HFF-Myc (cell line): Measurements from ENCODE around the gene CTU1.
"Not testable (repeated sequence)": the region's sequence is repeated elsewhere in the genome, so short reads cannot be mapped to it uniquely, and the experiment has no call there.

Experiments
- DNase-seq: peaks from one replicate; pipeline ENCODE4 v3.0.0-alpha.2; 2011; ENCODE audit warnings: low read depth; ENCODE audit errors: extremely low read depth
- H3K4me3 ChIP-seq: replicated peaks from 2 replicates; pipeline ENCODE4 v1.5.1; 2011; ENCODE audit warnings: low read depth, mild to moderate bottlenecking, control low read depth, low read length
- CTCF ChIP-seq: IDR thresholded peaks from 2 replicates; pipeline ENCODE4 v1.5.1; 2012; ENCODE audit warnings: mild to moderate bottlenecking, low read depth, low read length, control low read depth; ENCODE audit errors: missing control alignments

Gene CTU1

GRCh38 chr19:51145916-51146493 lies 37.8 kb upstream of the CTU1 start:
- no peak for TF ChIP-seq CTCF
- H3K4me3 ChIP-seq: no peak overlapping the region
- DNase-seq: no peak

GRCh38 chr19:51144482-51145045 lies 36.4 kb upstream of the CTU1 start:
- no peak for DNase-seq
- no peak for TF ChIP-seq CTCF
- no peak overlapping the region for H3K4me3 ChIP-seq

GRCh38 chr19:51143486-51143885 lies 35.3 kb upstream of the CTU1 start:
- no peak for TF ChIP-seq CTCF
- no peak overlapping the region for H3K4me3 ChIP-seq
- DNase-seq: no peak

GRCh38 chr19:51142809-51143475 lies 34.7 kb upstream of the CTU1 start:
- not testable (repeated sequence) for H3K4me3 ChIP-seq, DNase-seq

GRCh38 chr19:51142119-51142518 lies 33.9 kb upstream of the CTU1 start, which contains the start of gene SIGLEC7:
Gene SIGLEC7 (plus strand): TSS chr19:51142301. CDS start chr19:51142370, 69 bp downstream.
- no peak for TF ChIP-seq CTCF
- no peak within 1 kb of the TSS for H3K4me3 ChIP-seq
- DNase-seq: no peak

- no peak for DNase-seq
- TF ChIP-seq CTCF: no peak
- H3K4me3 ChIP-seq: no peak overlapping the region
These were observed 33.0 kb upstream of the CTU1 start for GRCh38 chr19:51141181-51141580.

- no peak overlapping the region for H3K4me3 ChIP-seq
- no peak for DNase-seq
- no peak for TF ChIP-seq CTCF
These were observed 32.2 kb upstream of the CTU1 start for GRCh38 chr19:51140441-51140840.
